ENCODE data around the gene AP5Z1.

- TF ChIP-seq CTCF (conservative IDR thresholded peaks at IDR 0.05) (no peak), ZFX (IDR thresholded peaks at IDR 0.05) (no peak)
Observed at GRCh38 chr7:4785371-4785770, 9.9 kb downstream of the AP5Z1 start.

All from C4-2B (cell line).